HepG2 (cell line): ENCODE results near the gene SLX9. TPM values are rescaled to one million over a fixed set of nuclear protein-coding genes. Genes with fewer than 3 reads are reported as not detected.
A peak's percentile ranks its signal among the peaks of the same experiment; 100 is the strongest.

Experiments used
- AGO2 ChIP-seq: fragments of 200-400 bp; formaldehyde crosslinking; optimal IDR thresholded peaks from 2 replicates; pipeline ENCODE3; 2017; ENCODE audit warnings: mild to moderate bottlenecking, low read depth, low read length, moderate library complexity
- CCAR2 ChIP-seq: fragments of 200-400 bp; formaldehyde crosslinking; optimal IDR thresholded peaks from 2 replicates; pipeline ENCODE3; 2018; ENCODE audit warnings: low read depth, mild to moderate bottlenecking, low read length, moderate library complexity
- ELF1 ChIP-seq: sonication (generic); formaldehyde crosslinking; IDR thresholded peaks from 2 replicates; pipeline ENCODE4 v1.4.0; 2020; ENCODE audit warnings: missing genetic modification reagents
- FOXJ3 ChIP-seq: sonication (generic); formaldehyde crosslinking; IDR thresholded peaks from 2 replicates; pipeline ENCODE4 v1.4.0; 2020; ENCODE audit warnings: missing genetic modification reagents, mild to moderate bottlenecking, borderline replicate concordance
- JUND ChIP-seq: sonication (generic); formaldehyde crosslinking; IDR thresholded peaks from 2 replicates; pipeline ENCODE4 v1.8.0; 2022; ENCODE audit warnings: mild to moderate bottlenecking, missing genetic modification reagents
- MXI1 ChIP-seq: IDR thresholded peaks from 3 replicates; pipeline ENCODE4 v1.6.1; 2012; ENCODE audit warnings: low read depth, low read length, inconsistent platforms, borderline replicate concordance
- TBL1XR1 ChIP-seq: fragments of 150-350 bp; IDR thresholded peaks from 2 replicates; pipeline ENCODE4 v1.6.1; 2014; ENCODE audit warnings: borderline replicate concordance, low read length; ENCODE audit not compliant: partially characterized antibody
- ZFP1 ChIP-seq: IDR thresholded peaks from 2 replicates; pipeline ENCODE4 v1.6.1; 2016
- ZNF17 ChIP-seq: sonication (generic); formaldehyde crosslinking; IDR thresholded peaks from 2 replicates; pipeline ENCODE4 v1.5.0; 2020; ENCODE audit warnings: mild to moderate bottlenecking, missing genetic modification reagents
- ZNF333 ChIP-seq: sonication (generic); formaldehyde crosslinking; IDR thresholded peaks from 2 replicates; pipeline ENCODE4 v1.4.0; 2020; ENCODE audit warnings: mild to moderate bottlenecking, missing genetic modification reagents, borderline replicate concordance
- ZNF335 ChIP-seq: sonication (generic); formaldehyde crosslinking; IDR thresholded peaks from 2 replicates; pipeline ENCODE4 v1.4.0; 2020; ENCODE audit warnings: missing genetic modification reagents
- ZNF34 ChIP-seq: sonication (generic); formaldehyde crosslinking; IDR thresholded peaks from 2 replicates; pipeline ENCODE4 v1.4.0; 2020; ENCODE audit warnings: mild to moderate bottlenecking, missing genetic modification reagents, borderline replicate concordance
- ZNF44 ChIP-seq: sonication (generic); formaldehyde crosslinking; IDR thresholded peaks from 2 replicates; pipeline ENCODE4 v1.5.1; 2020; ENCODE audit warnings: mild to moderate bottlenecking, missing genetic modification reagents
- ZNF549 ChIP-seq: sonication (generic); formaldehyde crosslinking; IDR thresholded peaks from 2 replicates; pipeline ENCODE4 v1.5.0; 2020; ENCODE audit warnings: missing genetic modification reagents
- ZNF607 ChIP-seq: sonication (generic); formaldehyde crosslinking; IDR thresholded peaks from 2 replicates; pipeline ENCODE4 v1.5.1; 2020; ENCODE audit warnings: missing genetic modification reagents, mild to moderate bottlenecking, borderline replicate concordance
- ZNF609 ChIP-seq: sonication (generic); formaldehyde crosslinking; IDR thresholded peaks from 2 replicates; pipeline ENCODE4 v1.4.0; 2020; ENCODE audit warnings: mild to moderate bottlenecking, missing genetic modification reagents, borderline replicate concordance
- ZNF672 ChIP-seq: sonication (generic); formaldehyde crosslinking; IDR thresholded peaks from 2 replicates; pipeline ENCODE4 v1.8.1; 2022; ENCODE audit warnings: missing genetic modification reagents
- ZNF674 ChIP-seq: sonication (generic); formaldehyde crosslinking; IDR thresholded peaks from 2 replicates; pipeline ENCODE4 v1.5.0; 2020; ENCODE audit warnings: low read depth, mild to moderate bottlenecking, missing genetic modification reagents
- ZNF891 ChIP-seq: sonication (generic); formaldehyde crosslinking; IDR thresholded peaks from 2 replicates; pipeline ENCODE4 v1.5.0; 2020; ENCODE audit warnings: mild to moderate bottlenecking, missing genetic modification reagents
- polyA plus RNA-seq, 8 experiments: library from polyadenylated mRNA; depleted of rRNA in 3 of 8; stranded (reverse) in 7 of 8; unstranded in 1 of 8; fragments of >200 nt; fragmentation: Illumina TruSeq in 4 of 8; extraction: Trizol in 4 of 8; gene quantifications; 2 replicates each; pipeline versions ENCODE4 v1.2.1 to v1.2.3, GENCODE V29; 2011 to 2016; ENCODE audit warnings: low read depth in 4 of 8, missing spikeins in 1 of 8, mixed read lengths in 1 of 8; ENCODE audit not compliant: insufficient read depth in 1 of 8
- total RNA-seq, 5 experiments: library from RNA; depleted of rRNA; stranded (reverse); fragments of >200 nt; fragmentation: Illumina TruSeq; extraction: Trizol; gene quantifications; 2 replicates each; pipeline ENCODE4 v1.2.3, GENCODE V29; 2016; ENCODE audit warnings: low read depth in 1 of 5
- TF ChIP-seq, protein P1 (sequence below): sonication (generic); formaldehyde crosslinking; IDR thresholded peaks from 2 replicates; pipeline ENCODE4 v1.8.1; 2023; ENCODE audit warnings: mild to moderate bottlenecking, missing genetic modification reagents
- TF ChIP-seq, protein P2 (sequence below): sonication (generic); formaldehyde crosslinking; IDR thresholded peaks from 2 replicates; pipeline ENCODE4 v1.4.0; 2020; ENCODE audit warnings: low read depth, missing genetic modification reagents

The SLX9 gene
- total and polyA plus RNA-seq, 2 of the 13 experiments (the other 11 are each of a cell fraction or from before 2014, with no cell fraction given) = 21.0 to 47.1 TPM

- TF ChIP-seq ZNF17 (CRISPR knock-in tag) (no peak), ZNF333 (CRISPR knock-in tag) (0 out of 2 replicates have a peak, but pooled peaks have one; percentile 78), ELF1 (peak; percentile 62), ZNF34 (CRISPR knock-in tag) (peak; percentile 60; the same call in 1 of the 2 replicates), AGO2 (peak; percentile 28), ZNF607 (CRISPR knock-in tag) (peak; percentile 59; the same call in 1 of the 2 replicates), ZNF674 (no peak), ZNF335 (CRISPR knock-in tag) (no peak), ZNF44 (CRISPR knock-in tag) (no peak), CCAR2 (no peak), MXI1 (peak; percentile 25; the same call in 1 of the 3 replicates), ZNF609 (CRISPR knock-in tag) (peak; percentile 71), ZNF549 (CRISPR knock-in tag) (no peak), ZNF891 (CRISPR knock-in tag) (no peak), TBL1XR1 (no peak), FOXJ3 (CRISPR knock-in tag) (no peak), ZNF672 (CRISPR knock-in tag) (no peak), JUND (CRISPR knock-in tag) (0 out of 2 replicates have a peak, but pooled peaks have one; percentile 7), ZFP1 (no peak)
- TF ChIP-seq, protein P1, sequence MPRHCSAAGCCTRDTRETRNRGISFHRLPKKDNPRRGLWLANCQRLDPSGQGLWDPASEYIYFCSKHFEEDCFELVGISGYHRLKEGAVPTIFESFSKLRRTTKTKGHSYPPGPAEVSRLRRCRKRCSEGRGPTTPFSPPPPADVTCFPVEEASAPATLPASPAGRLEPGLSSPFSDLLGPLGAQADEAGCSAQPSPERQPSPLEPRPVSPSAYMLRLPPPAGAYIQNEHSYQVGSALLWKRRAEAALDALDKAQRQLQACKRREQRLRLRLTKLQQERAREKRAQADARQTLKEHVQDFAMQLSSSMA (CRISPR knock-in tag) = no peak
- TF ChIP-seq, protein P2, sequence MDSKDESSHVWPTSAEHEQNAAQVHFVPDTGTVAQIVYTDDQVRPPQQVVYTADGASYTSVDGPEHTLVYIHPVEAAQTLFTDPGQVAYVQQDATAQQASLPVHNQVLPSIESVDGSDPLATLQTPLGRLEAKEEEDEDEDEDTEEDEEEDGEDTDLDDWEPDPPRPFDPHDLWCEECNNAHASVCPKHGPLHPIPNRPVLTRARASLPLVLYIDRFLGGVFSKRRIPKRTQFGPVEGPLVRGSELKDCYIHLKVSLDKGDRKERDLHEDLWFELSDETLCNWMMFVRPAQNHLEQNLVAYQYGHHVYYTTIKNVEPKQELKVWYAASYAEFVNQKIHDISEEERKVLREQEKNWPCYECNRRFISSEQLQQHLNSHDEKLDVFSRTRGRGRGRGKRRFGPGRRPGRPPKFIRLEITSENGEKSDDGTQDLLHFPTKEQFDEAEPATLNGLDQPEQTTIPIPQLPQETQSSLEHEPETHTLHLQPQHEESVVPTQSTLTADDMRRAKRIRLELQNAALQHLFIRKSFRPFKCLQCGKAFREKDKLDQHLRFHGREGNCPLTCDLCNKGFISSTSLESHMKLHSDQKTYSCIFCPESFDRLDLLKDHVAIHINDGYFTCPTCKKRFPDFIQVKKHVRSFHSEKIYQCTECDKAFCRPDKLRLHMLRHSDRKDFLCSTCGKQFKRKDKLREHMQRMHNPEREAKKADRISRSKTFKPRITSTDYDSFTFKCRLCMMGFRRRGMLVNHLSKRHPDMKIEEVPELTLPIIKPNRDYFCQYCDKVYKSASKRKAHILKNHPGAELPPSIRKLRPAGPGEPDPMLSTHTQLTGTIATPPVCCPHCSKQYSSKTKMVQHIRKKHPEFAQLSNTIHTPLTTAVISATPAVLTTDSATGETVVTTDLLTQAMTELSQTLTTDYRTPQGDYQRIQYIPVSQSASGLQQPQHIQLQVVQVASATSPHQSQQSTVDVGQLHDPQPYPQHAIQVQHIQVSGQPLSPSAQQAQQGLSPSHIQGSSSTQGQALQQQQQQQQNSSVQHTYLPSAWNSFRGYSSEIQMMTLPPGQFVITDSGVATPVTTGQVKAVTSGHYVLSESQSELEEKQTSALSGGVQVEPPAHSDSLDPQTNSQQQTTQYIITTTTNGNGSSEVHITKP (CRISPR knock-in tag) = no peak
Measured at GRCh38 chr21:44911384-44912157, 28.3 kb upstream of the SLX9 start (continued).
